Kidney (tissue), 14 donors: ENCODE data around the gene PSORS1C2. TPM values are rescaled to one million over a fixed set of nuclear protein-coding genes. Genes with fewer than 3 reads are reported as not detected.
A peak's percentile ranks its signal among the peaks of the same experiment; 100 is the strongest.

Source experiments
- DNase-seq, 5 donors: peaks; one replicate each; pipeline ENCODE4 v3.0.0-alpha.2; 2013 to 2020
- FAIRE-seq: peaks from 2 replicates; lab custom pipeline; 2012; peaks lifted over from hg19 to GRCh38; lab: Jason Lieb, UNC
- H3K27ac ChIP-seq, 2 donors: one replicate each; pipeline ENCODE4 v1.7.0; 2013; ENCODE audit warnings: low read depth in 2 of 2, low read length in 2 of 2, inconsistent platforms in 1 of 2
- H3K27me3 ChIP-seq: one replicate; pipeline ENCODE4 v1.7.1; 2013; ENCODE audit warnings: low read length, inconsistent platforms; ENCODE audit not compliant: control insufficient read depth, insufficient read depth
- H3K36me3 ChIP-seq, 3 donors: one replicate each; pipeline versions ENCODE4 v1.7.0 to v1.7.1; 2013; ENCODE audit warnings: low read length in 3 of 3, control low read depth in 1 of 3, inconsistent platforms in 1 of 3; ENCODE audit not compliant: insufficient read depth in 3 of 3, control insufficient read depth in 2 of 3
- H3K4me1 ChIP-seq, 3 donors: one replicate each; pipeline versions ENCODE4 v1.7.0 to v1.7.1; 2013; ENCODE audit warnings: low read length in 3 of 3, inconsistent platforms in 1 of 3, low read depth in 1 of 3; ENCODE audit not compliant: control insufficient read depth in 2 of 3, insufficient read depth in 2 of 3
- H3K4me3 ChIP-seq, 3 donors: one replicate each; pipeline versions ENCODE4 v1.7.0 to v1.8.1; 2013; ENCODE audit warnings: low read length in 3 of 3, control low read depth in 1 of 3, inconsistent platforms in 1 of 3
- H3K9ac ChIP-seq, 3 donors: one replicate each; pipeline versions ENCODE4 v1.7.0 to v1.7.1; 2013; ENCODE audit warnings: low read length in 3 of 3, control low read depth in 1 of 3, inconsistent platforms in 1 of 3
- H3K9me3 ChIP-seq, 3 donors: one replicate each; pipeline versions ENCODE4 v1.7.0 to v1.7.1; 2013; ENCODE audit warnings: low read length in 3 of 3, control low read depth in 1 of 3, inconsistent platforms in 1 of 3; ENCODE audit not compliant: control insufficient read depth in 2 of 3, insufficient read depth in 1 of 3
- CTCF ChIP-seq: IDR thresholded peaks from 3 replicates; pipeline ENCODE4 v1.5.1; 2012; ENCODE audit warnings: mild to moderate bottlenecking, moderate library complexity, borderline replicate concordance; ENCODE audit not compliant: insufficient read depth; ENCODE audit errors: extremely low read depth
- intact Hi-C: fragments of 100-400 bp; cut with DNase I; formaldehyde crosslinking; loops from one replicate; pipeline ENCODE4 v1.11.1; 2022
- polyA plus RNA-seq: library from polyadenylated mRNA; stranded (reverse); fragments of 350-450 nt; fragmentation: Illumina TruSeq; extraction: RNeasy Lipid Tissue Mini Kit (QIAGEN cat#74804); gene quantifications from one replicate; pipeline ENCODE4 v1.2.3, GENCODE V29; 2014; ENCODE audit warnings: low read depth, low replicate concordance; ENCODE audit not compliant: insufficient read depth
- total RNA-seq: library from RNA; stranded (reverse); fragmentation: NEBNext Ultra II Directional; extraction: Animal tissue kit (Norgen Biotek cat#: 25700); gene quantifications from one replicate; pipeline ENCODE4 v1.2.1, GENCODE V29; 2021
- donor health status: control.
- donor health status: control.
- donor health status: control.
- donor health status: control.
- donor health status: control.
- donor health status: DM: yes; HTN: yes; CAD: no.
- donor health status: Normal renal cell carcinoma (clear cell type).

Gene PSORS1C2
- total and polyA plus RNA-seq, 2 donors from 2014 or later, result not detected

GRCh38 chr6:31114970-31115849 lies 23.7 kb downstream of the PSORS1C2 start:
- H3K4me3 ChIP-seq, result no peak overlapping the region
- DNase-seq, result peak in 2 of 5 donors; percentile 35 to 46
- intact Hi-C loops, result no loop called here
- H3K4me1 ChIP-seq, result no peaks in the 10 kb centered on the region
- TF ChIP-seq CTCF, result no peak
- no peaks in the 10 kb centered on the region for H3K9me3 ChIP-seq
- H3K9ac ChIP-seq, result no peak overlapping the region
- no peak for FAIRE-seq
- H3K27ac ChIP-seq, result no peak overlapping the region
- H3K36me3 ChIP-seq, result no peaks in the 10 kb centered on the region
- no peaks in the 10 kb centered on the region for H3K27me3 ChIP-seq

GRCh38 chr6:31114541-31114878 lies 24.4 kb downstream of the PSORS1C2 start, which contains the start of gene PSORS1C1:
TSS of gene PSORS1C1 (plus strand) at chr6:31114800. CDS start at chr6:31129633, 14,833 bp downstream.
- H3K9ac ChIP-seq, result no peak within 1 kb of the TSS
- no peaks in the 10 kb centered on the region for H3K9me3 ChIP-seq
- H3K4me3 ChIP-seq, result no peak within 1 kb of the TSS
- TF ChIP-seq CTCF, result no peak
- no peak within 1 kb of the TSS for H3K27ac ChIP-seq
- peak in 2 of 5 donors; percentile 21 to 85 for DNase-seq
- H3K4me1 ChIP-seq, result peaks cover 0 to 2% (median 0%) of the 10 kb centered on the region in 3 donors
- no peak for FAIRE-seq
- no peaks in the 10 kb centered on the region for H3K36me3 ChIP-seq
- intact Hi-C loops, result no loop called here
- H3K27me3 ChIP-seq, result no peaks in the 10 kb centered on the region

GRCh38 chr6:31113861-31114540 lies 24.9 kb downstream of the PSORS1C2 start:
- no peak overlapping the region for H3K9ac ChIP-seq
- H3K9me3 ChIP-seq, result no peaks in the 10 kb centered on the region
- peaks cover 0 to 2% (median 0%) of the 10 kb centered on the region in 3 donors for H3K4me1 ChIP-seq
- no peak for TF ChIP-seq CTCF
- no peak overlapping the region for H3K27ac ChIP-seq
- intact Hi-C loops, result no loop called here
- H3K36me3 ChIP-seq, result no peaks in the 10 kb centered on the region
- DNase-seq (no peak), FAIRE-seq (no peak)
- no peaks in the 10 kb centered on the region for H3K27me3 ChIP-seq
- no peak overlapping the region for H3K4me3 ChIP-seq
